ENCODE data around the gene CALN1.
"Not testable (repeated sequence)": the region's sequence is repeated elsewhere in the genome, so short reads cannot be mapped to it uniquely, and the experiment has no call there.

CALN1 gene

GRCh38 chr7:71826141-71826540 lies 586.0 kb downstream of the CALN1 start:
- Mint-ChIP-seq H3K4me1 (no peaks in the 10 kb centered on the region), H3K4me3 (no peak overlapping the region), H3K36me3 (ENCODE audit: low read depth) (no peaks in the 10 kb centered on the region), H3K9me3 (peaks cover 2% of the 10 kb centered on the region), H3K27me3 (ENCODE audit: low read depth, poor library complexity) (no peaks in the 10 kb centered on the region), H3K27ac (no peak overlapping the region)
- no peak for TF ChIP-seq CTCF (IDR thresholded peaks at IDR 0.05)
- no peak for DNase-seq

- no peaks in the 10 kb centered on the region for H3K4me1 Mint-ChIP-seq
Observed at GRCh38 chr7:71824006-71824760, 588.0 kb downstream of the CALN1 start.

GRCh38 chr7:71822406-71822805 lies 589.7 kb downstream of the CALN1 start:
- not testable (repeated sequence) for H3K4me3 Mint-ChIP-seq; DNase-seq; H3K27ac Mint-ChIP-seq; H3K4me1 Mint-ChIP-seq; H3K36me3 Mint-ChIP-seq (ENCODE audit: low read depth); H3K27me3 Mint-ChIP-seq (ENCODE audit: low read depth, poor library complexity)
- H3K9me3 Mint-ChIP-seq: peaks cover 13% of the 10 kb centered on the region

More at GRCh38 chr7:71824006-71824760, 588.0 kb downstream of the CALN1 start:
- no peak for TF ChIP-seq CTCF (IDR thresholded peaks at IDR 0.05)
- DNase-seq: no peak
- no peaks in the 10 kb centered on the region for H3K36me3 Mint-ChIP-seq (ENCODE audit: low read depth)
- H3K27me3 Mint-ChIP-seq (ENCODE audit: low read depth, poor library complexity): no peaks in the 10 kb centered on the region
- H3K4me3 Mint-ChIP-seq: no peak overlapping the region
- peaks cover 13% of the 10 kb centered on the region for H3K9me3 Mint-ChIP-seq
- H3K27ac Mint-ChIP-seq: no peak overlapping the region

GRCh38 chr7:71817916-71818315 lies 594.2 kb downstream of the CALN1 start:
- no peaks in the 10 kb centered on the region for H3K4me1 Mint-ChIP-seq
- no peak overlapping the region for H3K27ac Mint-ChIP-seq
- DNase-seq: no peak
- peaks cover 13% of the 10 kb centered on the region for H3K9me3 Mint-ChIP-seq
- no peak for TF ChIP-seq CTCF (IDR thresholded peaks at IDR 0.05)
- no peaks in the 10 kb centered on the region for H3K36me3 Mint-ChIP-seq (ENCODE audit: low read depth)
- H3K27me3 Mint-ChIP-seq (ENCODE audit: low read depth, poor library complexity): peaks cover 3% of the 10 kb centered on the region
- no peak overlapping the region for H3K4me3 Mint-ChIP-seq

- Mint-ChIP-seq H3K4me3 (no peak overlapping the region), H3K27me3 (ENCODE audit: low read depth, poor library complexity) (no peaks in the 10 kb centered on the region), H3K27ac (no peak overlapping the region), H3K9me3 (peaks cover 23% of the 10 kb centered on the region), H3K4me1 (peaks cover 9% of the 10 kb centered on the region), H3K36me3 (ENCODE audit: low read depth) (peaks cover 12% of the 10 kb centered on the region)
- TF ChIP-seq CTCF (IDR thresholded peaks at IDR 0.05): no peak
- DNase-seq: no peak
Observed at GRCh38 chr7:71808115-71808514, 604.0 kb downstream of the CALN1 start.

- no peak for TF ChIP-seq CTCF (IDR thresholded peaks at IDR 0.05)
- Mint-ChIP-seq H3K4me1 (peaks cover 9% of the 10 kb centered on the region), H3K27me3 (ENCODE audit: low read depth, poor library complexity) (no peaks in the 10 kb centered on the region), H3K27ac (no peak overlapping the region), H3K36me3 (ENCODE audit: low read depth) (peaks cover 12% of the 10 kb centered on the region), H3K9me3 (peaks cover 23% of the 10 kb centered on the region), H3K4me3 (no peak overlapping the region)
- no peak for DNase-seq
Observed at GRCh38 chr7:71804256-71804655, 607.9 kb downstream of the CALN1 start.
